Measurements from ENCODE around the gene FUNDC1. TPM values are rescaled to one million over a fixed set of nuclear protein-coding genes. Genes with fewer than 3 reads are reported as not detected.

The FUNDC1 gene
- polyA plus RNA-seq, 10 donors, result 11.4 to 15.6 (median 13.0) TPM

- no peak for DNase-seq
Observed at GRCh38 chrX:44483965-44484606, 58.6 kb downstream of the FUNDC1 start.

GRCh38 chrX:44482575-44482974 lies 60.1 kb downstream of the FUNDC1 start:
- no peak for DNase-seq

GRCh38 chrX:44480591-44480990 lies 62.1 kb downstream of the FUNDC1 start:
- no peak for DNase-seq

- DNase-seq, result no peak
Observed at GRCh38 chrX:44474410-44474809, 68.2 kb downstream of the FUNDC1 start.

Other genes starting within 250 kb of the FUNDC1 start
- under 1 TPM; 0.11 to 0.92 (median 0.27) TPM for gene EFHC2, start 199.2 kb downstream of the FUNDC1 start, polyA plus RNA-seq (ENCODE audit: insufficient read length in 10 of 10)